Measurements from ENCODE around the gene PGA5. TPM values are rescaled to one million over a fixed set of nuclear protein-coding genes. Genes with fewer than 3 reads are reported as not detected.

The PGA5 gene
- total RNA-seq, 4 donors from 2014 or later: 0.51 to 11.7 (median 2.4) TPM

DNA sequence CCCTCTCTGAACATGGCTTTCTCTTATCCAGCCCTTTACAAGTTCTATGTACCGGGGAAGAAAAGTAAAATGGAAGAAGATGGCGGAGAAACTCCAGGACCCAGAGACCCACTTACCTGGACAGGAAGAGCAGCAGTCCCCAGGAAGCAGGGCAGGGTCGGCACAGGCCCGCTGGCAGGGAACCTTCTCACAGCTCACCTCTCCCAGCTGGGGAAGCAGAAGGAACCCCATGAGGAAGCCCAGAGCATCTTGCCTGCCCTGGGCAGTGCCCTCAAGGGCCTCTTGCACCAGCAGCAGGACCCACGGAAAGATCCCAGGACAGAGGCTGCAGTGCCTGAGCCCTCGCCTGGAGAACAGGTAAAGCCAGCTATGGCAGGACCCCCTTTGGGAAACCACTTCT is 23.4 kb downstream of the PGA5 start:
- TF ChIP-seq, protein P1, sequence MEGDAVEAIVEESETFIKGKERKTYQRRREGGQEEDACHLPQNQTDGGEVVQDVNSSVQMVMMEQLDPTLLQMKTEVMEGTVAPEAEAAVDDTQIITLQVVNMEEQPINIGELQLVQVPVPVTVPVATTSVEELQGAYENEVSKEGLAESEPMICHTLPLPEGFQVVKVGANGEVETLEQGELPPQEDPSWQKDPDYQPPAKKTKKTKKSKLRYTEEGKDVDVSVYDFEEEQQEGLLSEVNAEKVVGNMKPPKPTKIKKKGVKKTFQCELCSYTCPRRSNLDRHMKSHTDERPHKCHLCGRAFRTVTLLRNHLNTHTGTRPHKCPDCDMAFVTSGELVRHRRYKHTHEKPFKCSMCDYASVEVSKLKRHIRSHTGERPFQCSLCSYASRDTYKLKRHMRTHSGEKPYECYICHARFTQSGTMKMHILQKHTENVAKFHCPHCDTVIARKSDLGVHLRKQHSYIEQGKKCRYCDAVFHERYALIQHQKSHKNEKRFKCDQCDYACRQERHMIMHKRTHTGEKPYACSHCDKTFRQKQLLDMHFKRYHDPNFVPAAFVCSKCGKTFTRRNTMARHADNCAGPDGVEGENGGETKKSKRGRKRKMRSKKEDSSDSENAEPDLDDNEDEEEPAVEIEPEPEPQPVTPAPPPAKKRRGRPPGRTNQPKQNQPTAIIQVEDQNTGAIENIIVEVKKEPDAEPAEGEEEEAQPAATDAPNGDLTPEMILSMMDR (IDR thresholded peaks at IDR 0.05; ENCODE audit: low read depth): no peak

DNA sequence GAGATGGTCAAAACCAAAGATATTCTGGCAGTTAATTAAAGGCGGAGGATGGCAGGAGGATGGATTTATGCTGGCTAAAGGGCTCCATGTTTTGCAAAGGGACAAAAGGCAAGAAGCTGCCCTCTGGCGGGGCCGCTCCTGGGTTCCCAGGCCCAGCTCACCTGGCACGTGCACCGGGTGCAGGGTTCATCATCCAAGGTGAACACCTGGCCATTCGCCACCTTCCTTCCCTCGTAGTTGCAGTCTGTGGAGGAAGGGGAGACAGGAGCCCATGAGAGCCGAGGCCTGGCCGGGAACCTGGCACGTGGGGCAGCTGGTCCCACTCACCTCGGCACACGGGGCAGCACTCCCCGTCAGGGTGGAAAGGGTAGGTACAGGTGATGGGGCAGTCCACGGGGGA is 23.8 kb downstream of the PGA5 start:
- TF ChIP-seq, protein P1 (IDR thresholded peaks at IDR 0.05; ENCODE audit: low read depth): no peak

GRCh38 chr11:61265357-61265756 is 24.4 kb downstream of the PGA5 start:
- TF ChIP-seq, protein P1 (IDR thresholded peaks at IDR 0.05; ENCODE audit: low read depth): no peak

DNA sequence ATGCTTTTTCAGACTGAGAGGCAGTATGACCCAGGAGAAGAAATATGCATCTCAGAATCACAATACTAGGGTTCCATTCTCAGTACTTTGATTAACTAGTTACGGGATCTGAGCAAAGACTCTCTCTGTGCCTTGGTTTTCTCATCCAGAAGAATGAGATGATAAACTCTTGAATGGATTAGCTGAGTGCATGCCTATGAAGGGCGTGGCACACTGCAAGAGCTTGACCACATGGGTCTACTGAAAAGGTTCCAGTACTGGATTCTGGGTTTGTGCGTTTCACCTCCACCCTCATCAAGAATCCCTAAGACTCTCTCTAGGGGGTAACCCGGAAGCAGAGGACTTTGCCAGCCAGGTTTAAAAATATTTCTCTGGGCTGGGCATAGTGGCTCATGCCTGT is 25.6 kb downstream of the PGA5 start:
- TF ChIP-seq, protein P1 (IDR thresholded peaks at IDR 0.05; ENCODE audit: low read depth): no peak

GRCh38 chr11:61267437-61267841 is 26.5 kb downstream of the PGA5 start:
- TF ChIP-seq, protein P1 (IDR thresholded peaks at IDR 0.05; ENCODE audit: low read depth): no peak

GRCh38 chr11:61268588-61269250 is 27.7 kb downstream of the PGA5 start:
- TF ChIP-seq, protein P1 (IDR thresholded peaks at IDR 0.05; ENCODE audit: low read depth): no peak

DNA sequence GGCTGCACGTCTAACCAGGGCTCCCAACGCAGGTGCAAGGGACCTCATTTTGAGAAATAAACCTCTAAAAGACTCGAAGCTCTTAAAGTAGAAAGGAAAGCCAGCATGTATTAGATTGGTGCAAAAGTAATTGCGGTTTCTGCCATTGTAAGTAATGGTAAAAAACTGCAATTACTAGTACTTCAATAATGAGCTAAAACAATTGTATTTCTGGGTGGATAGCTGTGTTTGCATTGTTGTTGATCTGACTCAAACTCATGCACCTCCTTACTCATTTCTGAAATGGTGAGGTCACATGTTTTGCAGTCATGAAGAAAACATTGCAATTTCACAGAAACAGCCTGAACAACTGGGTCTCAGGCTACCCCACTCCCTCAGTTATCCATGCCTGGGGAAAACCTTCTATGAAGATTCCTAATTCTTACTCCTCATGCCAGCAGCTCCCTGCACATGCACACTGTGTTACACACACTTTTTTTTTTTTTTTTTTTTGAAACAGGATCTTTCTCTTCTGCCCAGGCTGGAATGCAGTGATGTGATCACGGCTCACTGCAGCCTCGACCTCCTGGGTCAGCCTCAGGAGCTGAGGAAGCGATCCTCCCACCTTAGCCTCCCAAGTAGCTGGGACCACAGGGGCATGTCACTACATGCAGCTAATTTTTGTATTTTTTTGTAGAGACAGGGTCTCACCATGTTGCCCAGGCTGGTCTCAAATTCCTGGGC is 29.5 kb downstream of the PGA5 start:
- TF ChIP-seq, protein P1 (IDR thresholded peaks at IDR 0.05; ENCODE audit: low read depth): no peak

Measured in subcutaneous adipose tissue (tissue), 4 donors.